ENCODE data around the gene PANK4. TPM values are rescaled to one million over a fixed set of nuclear protein-coding genes. Genes with fewer than 3 reads are reported as not detected.

PANK4 gene
- total RNA-seq, 6 experiments from 2014 or later: 20.6 to 26.4 (median 24.0) TPM

DNA sequence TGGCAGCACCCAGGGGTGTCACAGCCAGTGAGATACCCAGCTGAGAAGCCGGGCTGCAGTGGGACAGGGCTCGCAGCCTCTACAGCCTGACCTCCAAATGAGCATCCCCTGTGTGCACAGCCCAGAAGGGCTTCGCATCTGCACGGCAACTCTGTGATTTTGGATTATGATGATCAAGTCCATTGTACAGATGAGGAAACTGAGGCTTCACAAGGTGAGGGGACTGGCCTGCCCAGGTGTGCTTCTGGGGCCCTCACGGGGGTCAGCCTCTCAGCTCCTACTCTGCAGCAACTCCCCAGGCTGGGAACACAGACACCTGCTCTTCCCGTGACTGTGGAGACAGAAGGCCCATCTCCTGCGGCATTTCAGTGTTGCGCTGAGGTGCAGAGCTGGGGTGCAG, 12.5 kb upstream of the PANK4 start:
- Mint-ChIP-seq H3K4me1 (ENCODE audit: low read depth) (peaks cover 26% of the 10 kb centered on the region), H3K36me3 (ENCODE audit: low read depth) (no peaks in the 10 kb centered on the region), H3K4me3 (no peak overlapping the region), H3K27ac (no peak overlapping the region), H3K9me3 (no peaks in the 10 kb centered on the region), H3K27me3 (ENCODE audit: insufficient read depth) (peaks cover 6% of the 10 kb centered on the region)
- TF ChIP-seq, protein P1, sequence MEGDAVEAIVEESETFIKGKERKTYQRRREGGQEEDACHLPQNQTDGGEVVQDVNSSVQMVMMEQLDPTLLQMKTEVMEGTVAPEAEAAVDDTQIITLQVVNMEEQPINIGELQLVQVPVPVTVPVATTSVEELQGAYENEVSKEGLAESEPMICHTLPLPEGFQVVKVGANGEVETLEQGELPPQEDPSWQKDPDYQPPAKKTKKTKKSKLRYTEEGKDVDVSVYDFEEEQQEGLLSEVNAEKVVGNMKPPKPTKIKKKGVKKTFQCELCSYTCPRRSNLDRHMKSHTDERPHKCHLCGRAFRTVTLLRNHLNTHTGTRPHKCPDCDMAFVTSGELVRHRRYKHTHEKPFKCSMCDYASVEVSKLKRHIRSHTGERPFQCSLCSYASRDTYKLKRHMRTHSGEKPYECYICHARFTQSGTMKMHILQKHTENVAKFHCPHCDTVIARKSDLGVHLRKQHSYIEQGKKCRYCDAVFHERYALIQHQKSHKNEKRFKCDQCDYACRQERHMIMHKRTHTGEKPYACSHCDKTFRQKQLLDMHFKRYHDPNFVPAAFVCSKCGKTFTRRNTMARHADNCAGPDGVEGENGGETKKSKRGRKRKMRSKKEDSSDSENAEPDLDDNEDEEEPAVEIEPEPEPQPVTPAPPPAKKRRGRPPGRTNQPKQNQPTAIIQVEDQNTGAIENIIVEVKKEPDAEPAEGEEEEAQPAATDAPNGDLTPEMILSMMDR (IDR thresholded peaks at IDR 0.05): no peak
- DNase-seq: no peak

DNA sequence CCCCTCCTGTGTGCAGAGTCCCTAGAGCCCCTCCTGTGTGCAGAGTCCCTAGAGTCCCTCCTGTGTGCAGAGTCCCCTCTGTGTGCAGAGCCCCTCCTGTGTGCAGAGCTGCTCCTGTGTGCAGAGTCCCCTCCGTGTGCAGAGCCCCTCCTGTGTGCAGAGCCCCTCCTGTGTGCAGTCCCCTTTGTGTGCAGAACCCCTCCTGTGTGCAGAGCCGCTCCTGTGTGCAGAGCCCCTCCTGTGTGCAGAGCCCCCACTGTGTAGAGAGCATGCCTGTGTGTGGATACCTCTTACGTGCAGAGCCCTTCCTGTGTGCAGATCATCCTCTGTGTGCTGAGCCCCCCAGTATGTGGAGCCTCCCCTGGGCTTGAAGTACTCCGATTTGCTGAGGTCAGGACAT, 12.0 kb upstream of the PANK4 start:
- H3K36me3 Mint-ChIP-seq (ENCODE audit: low read depth): no peaks in the 10 kb centered on the region
- H3K9me3 Mint-ChIP-seq: no peaks in the 10 kb centered on the region
- no peak for DNase-seq
- TF ChIP-seq, protein P1 (IDR thresholded peaks at IDR 0.05): no peak
- peaks cover 6% of the 10 kb centered on the region for H3K27me3 Mint-ChIP-seq (ENCODE audit: insufficient read depth)
- H3K4me3 Mint-ChIP-seq: no peak overlapping the region
- H3K27ac Mint-ChIP-seq: no peak overlapping the region
- H3K4me1 Mint-ChIP-seq (ENCODE audit: low read depth): peaks cover 30% of the 10 kb centered on the region

GRCh38 chr1:2537784-2538115, 11.4 kb upstream of the PANK4 start:
- Mint-ChIP-seq H3K27me3 (ENCODE audit: insufficient read depth) (peaks cover 6% of the 10 kb centered on the region), H3K36me3 (ENCODE audit: low read depth) (no peaks in the 10 kb centered on the region), H3K4me1 (ENCODE audit: low read depth) (peaks cover 36% of the 10 kb centered on the region), H3K4me3 (no peak overlapping the region), H3K9me3 (no peaks in the 10 kb centered on the region), H3K27ac (no peak overlapping the region)
- no peak for DNase-seq
- TF ChIP-seq, protein P1 (IDR thresholded peaks at IDR 0.05): no peak

- TF ChIP-seq, protein P1 (IDR thresholded peaks at IDR 0.05): no peak
- Mint-ChIP-seq H3K27me3 (ENCODE audit: insufficient read depth) (peaks cover 6% of the 10 kb centered on the region), H3K36me3 (ENCODE audit: low read depth) (no peaks in the 10 kb centered on the region), H3K4me1 (ENCODE audit: low read depth) (peaks cover 39% of the 10 kb centered on the region), H3K4me3 (no peak overlapping the region), H3K9me3 (no peaks in the 10 kb centered on the region), H3K27ac (peak overlapping the region; percentile 65; the same call in 1 of the 2 replicates)
- DNase-seq: no peak
Observed at GRCh38 chr1:2535981-2536380, 9.6 kb upstream of the PANK4 start.

DNA sequence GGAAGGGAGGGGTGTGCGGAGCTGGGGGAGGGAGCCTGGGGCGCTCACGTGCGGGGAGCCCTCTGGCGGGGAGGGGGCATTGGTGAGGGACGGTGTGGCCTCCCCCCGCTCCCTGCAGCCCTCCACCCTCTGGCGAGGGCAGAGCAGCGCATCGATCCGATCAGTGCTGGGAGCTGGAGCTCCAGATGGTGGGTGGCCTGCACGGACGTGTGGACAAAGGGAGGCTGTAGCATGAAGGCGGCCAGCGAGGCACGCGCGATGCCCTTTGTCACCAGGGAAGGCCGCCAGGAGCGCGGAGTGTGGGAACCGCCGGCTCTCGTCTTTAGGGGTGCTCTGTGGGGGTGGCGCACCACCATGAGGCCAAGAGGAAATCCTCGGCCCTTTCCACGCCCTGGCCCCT, 9.1 kb upstream of the PANK4 start:
- peak overlapping the region; percentile 73 for H3K4me3 Mint-ChIP-seq
- H3K36me3 Mint-ChIP-seq (ENCODE audit: low read depth): no peaks in the 10 kb centered on the region
- peaks cover 6% of the 10 kb centered on the region for H3K27me3 Mint-ChIP-seq (ENCODE audit: insufficient read depth)
- H3K4me1 Mint-ChIP-seq (ENCODE audit: low read depth): peaks cover 43% of the 10 kb centered on the region
- peak overlapping the region; percentile 90 for H3K27ac Mint-ChIP-seq
- TF ChIP-seq, protein P1 (IDR thresholded peaks at IDR 0.05): peak; percentile 35; the same call in 1 of the 2 replicates
- H3K9me3 Mint-ChIP-seq: no peaks in the 10 kb centered on the region
- DNase-seq: no peak

Data from HFFc6 (cell line).